Activated CD4-positive, alpha-beta T cell treated with anti-CD3 and anti-CD28 coated beads, Interleukin-2, amount 50 U/mL, for 24 hours (primary cell): Measurements from ENCODE around the gene ABHD16A.

Source experiments
- DNase-seq, 2 donors: peaks; one replicate each; pipeline ENCODE4 v3.0.0-alpha.2; 2020; ENCODE audit warnings: low read depth in 1 of 2, low spot score in 1 of 2

Gene ABHD16A

DNA sequence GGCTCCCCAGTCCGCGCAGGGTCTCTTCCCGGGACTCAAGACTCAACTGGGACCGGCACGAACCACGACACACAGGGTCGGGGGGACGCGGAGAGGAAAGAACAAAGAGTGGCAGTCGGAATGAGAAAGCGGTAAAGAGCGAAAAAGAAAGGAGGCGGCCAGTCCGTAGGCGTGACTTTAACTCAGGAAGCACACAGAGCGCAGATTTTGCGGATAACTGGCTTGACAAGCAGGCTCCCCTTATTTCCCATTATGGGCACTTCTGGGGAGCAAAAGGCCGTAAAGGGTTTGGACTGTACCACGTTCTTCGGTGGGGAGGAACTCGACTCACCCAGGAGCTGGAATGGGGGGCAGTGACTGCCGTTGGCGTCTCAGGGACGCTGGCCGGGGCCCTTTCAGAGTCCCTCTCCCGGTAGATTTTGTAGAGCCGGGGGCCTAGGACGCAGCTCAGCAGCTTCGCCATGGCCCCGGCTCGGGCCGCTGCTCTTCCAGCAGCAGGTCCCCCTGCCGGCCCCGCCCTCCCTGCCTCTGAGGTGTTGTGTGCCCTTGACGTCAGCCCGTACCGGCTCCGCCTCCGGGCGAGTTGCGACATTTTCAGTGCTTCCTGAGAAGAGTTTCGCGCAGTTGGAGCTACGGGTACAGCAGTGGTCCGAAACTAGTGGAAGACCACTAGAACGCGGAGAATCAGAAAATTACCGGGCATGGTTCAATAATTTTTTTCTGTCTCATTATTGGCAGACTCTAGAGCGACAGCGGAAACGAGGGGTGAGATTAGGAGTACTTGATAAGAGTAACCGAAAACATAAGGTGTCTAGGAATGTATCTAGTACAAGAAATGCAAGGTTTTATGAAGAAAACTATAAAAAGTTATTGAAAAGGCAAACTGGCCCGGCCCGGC is at the start of gene ABHD16A:
Gene ABHD16A, minus strand, starts transcription at position 506 of the 898 bp plus-strand sequence. Its CDS starts 43 bp downstream, at position 463.
- DNase-seq, result peak; percentile 91 to 95

DNA sequence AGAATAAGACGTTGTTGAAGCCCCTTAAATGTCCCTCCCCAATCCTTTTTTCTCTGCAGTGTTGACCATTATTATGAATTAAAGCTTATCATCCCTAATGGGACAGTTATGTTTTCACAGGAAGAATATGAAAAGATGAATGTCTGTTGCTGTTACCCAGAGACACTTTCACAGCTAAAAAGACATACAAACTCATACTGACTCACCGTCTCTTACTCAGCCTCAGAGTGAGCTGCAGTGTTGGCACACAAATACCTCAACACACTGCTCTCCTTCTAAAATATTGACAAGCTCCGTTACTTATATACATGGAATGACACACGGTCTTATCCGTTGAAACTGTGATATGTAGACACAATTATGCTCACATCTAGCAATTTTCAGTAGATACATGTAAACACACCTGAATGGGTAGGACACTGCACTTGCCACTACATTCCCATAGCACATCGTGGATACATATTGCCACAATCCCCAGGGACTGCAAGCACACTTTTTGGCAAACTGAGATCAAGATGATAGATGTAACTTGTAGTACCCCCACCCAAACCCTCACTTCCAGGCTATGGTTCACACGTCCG is 49.7 kb upstream of the ABHD16A start:
- DNase-seq, result no peak

DNA sequence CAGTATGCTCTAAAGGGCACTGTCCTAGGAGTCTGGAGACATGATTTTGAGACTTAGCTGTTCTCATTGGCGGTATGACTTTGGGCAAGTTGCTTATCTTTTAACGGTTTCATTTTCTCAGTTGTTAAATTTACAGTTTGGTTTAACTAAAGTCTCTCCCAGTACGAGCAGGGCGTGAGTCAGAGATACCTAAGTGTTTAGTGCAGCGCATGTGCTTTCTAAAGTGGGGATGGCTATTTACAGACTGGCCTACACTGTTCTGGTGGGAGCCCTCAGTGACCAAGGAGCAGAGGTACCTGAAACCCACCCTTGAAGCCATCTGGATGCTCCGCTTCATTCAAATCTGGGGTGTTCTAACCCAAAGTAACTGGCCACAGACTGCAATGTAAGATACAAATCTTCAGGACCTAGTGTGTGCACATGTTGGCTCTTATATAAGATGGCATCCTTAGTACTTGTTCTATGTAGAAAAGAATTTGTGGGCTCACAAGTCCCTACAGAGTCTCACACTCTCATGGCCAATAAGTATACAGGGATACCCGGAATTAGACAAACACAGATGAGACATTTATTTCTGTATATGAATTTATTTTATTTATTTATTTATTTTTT is 47.4 kb upstream of the ABHD16A start:
- no peak for DNase-seq

DNA sequence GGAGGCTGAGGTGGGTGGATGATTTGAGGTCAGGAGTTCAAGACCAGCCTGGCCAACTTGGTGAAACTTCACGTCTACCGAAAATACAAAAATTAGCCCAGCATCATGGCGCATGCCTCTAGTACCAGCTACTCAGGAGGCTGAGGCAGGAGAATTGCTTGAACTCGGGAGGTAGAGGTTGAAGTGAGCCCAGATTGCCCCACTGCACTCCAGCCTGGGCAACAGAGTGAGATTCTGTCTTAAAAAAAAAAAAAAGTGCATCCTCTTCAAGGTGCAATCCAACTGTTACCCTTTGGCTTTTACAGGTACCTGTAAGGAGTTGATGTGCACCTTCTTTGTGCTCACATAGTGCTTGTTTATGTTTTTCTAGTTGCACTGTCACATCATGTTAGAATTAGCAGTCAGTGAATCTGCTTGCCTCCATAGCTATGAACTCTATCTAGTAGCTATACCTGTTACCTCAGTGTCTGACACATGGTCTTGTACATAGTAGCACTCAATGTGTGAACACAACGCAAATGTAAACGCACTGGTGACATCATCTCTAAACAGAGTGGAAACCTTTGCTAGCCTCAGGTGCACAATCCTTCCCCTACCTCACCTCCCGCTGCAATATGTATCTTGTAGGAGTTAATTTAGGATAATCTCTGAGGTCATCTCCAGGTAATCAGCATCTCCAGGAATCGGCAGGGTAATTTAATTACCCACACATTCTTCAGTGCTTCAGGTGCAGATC is 46.3 kb upstream of the ABHD16A start:
- DNase-seq, result no peak

DNA sequence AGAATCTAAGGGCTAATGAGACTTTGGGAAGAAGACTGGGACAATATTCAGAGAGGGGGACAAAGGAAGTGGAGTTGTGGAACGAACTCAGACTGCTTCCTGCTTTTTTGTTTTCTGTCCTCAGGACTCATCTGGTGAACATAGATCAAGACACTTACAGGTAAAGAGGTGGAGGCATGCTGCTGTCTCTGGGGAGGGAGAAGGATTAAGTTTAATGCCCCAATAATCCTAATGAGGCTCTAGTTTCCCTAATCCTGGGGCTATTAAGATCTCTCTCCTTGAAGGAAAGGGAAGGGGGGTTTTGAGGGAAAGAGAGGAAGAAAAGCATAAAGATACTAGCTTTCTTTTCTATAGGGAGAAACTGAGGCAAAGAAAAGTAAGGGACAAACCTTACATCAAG is 41.3 kb upstream of the ABHD16A start:
- DNase-seq, result no peak

DNA sequence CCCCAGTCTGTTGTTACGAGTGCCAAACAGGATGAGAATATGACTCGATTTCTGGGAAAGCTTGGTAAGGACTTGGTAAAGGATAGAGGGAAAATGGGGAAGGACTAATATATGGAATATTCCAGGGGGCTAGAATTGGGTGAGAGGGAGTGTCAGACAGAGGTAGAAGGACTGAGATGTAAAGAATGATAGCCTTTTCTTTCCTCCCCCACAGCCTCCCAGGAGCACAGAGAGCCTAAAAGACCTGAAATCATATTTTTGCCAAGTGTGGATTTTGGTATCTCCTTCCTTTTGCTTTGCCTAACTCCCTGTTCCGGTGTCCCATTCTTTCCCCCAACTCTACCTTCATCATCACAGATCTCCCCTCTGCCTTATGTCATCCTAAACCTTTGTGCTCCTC is 39.8 kb upstream of the ABHD16A start:
- no peak for DNase-seq

DNA sequence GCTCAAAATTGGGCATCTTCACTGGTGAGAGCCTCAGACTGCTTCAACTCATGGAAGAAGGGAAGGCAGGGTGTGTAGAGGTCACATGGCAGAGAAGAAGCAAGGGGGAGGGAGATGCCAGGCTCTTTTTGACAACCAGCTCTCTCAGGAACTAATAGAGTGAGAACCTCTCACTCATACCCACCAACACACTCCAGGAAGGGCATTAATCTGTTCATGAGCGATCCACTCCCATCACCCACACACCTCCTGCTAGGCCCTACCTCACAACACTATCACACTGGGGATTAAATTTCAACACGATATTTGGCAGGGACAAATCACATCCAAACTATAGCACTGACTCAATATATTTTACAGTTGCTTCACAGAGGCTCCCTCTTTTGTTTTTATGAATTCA is 38.7 kb upstream of the ABHD16A start:
- DNase-seq, result no peak

DNA sequence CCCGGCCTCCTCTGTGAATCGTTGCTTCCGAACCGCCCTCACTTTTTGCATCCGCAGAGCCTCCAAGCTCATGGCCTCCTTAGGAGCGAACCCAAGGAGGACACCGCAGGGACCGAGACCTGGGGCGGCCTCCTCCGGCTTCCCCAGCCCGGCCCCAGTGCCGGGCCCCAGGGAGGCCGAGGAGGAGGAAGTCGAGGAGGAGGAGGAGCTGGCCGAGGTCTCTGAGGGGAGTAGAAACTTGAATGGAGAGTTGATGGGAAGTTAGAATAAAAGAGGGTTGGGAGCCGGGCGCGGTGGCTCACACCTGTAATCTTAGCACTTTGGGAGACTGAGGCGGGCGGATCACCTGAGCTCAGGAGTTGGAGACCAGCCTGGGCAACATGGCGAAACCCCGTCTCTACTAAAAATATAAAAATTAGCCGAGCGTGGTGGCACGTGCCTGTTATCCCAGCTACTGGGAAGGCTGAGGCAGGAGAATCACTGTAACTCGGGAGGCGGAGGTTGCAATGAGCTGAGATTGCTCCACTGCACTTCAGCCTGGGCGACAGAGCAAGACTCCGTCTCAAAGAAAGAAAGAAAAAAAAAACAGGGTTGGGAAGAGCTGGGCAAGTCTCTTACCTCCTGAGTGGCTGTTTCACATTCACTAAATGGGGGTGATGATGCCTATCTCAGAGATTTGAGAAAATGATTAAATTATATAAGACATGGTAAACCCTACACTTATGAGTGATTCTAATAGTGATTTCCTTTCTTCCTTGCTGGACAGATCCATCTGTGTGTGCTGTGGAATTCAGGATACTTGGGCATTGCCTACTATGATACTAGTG is 37.5 kb upstream of the ABHD16A start:
- no peak for DNase-seq

DNA sequence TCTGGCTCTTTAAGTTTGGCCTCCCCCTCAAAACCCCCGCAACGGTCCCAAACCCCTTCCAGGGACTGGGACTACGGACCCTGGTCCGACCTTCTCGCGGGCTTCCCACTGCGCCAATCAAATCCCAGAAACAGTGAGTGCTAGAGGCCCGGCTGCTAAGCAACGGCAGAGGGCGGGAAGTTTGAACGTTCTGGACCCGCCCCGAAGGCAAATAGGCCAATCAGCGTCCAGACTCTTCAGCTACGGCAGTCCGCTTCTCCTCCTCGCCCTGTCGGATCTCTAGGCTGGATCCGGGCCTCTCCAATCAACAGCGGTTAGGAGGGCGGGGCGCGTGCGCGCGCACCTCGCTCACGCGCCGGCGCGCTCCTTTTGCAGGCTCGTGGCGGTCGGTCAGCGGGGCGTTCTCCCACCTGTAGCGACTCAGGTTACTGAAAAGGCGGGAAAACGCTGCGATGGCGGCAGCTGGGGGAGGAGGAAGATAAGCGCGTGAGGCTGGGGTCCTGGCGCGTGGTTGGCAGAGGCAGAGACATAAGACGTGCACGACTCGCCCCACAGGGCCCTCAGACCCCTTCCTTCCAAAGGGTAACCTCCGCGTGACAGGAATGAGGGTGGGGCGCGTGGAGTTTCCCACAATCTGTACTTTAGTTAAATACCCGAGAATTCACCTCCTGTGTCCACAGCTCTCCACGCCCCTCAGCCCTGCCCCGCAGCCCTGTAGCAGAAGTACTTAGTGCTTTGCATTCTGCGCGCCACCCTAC is 36.7 kb upstream of the ABHD16A start, which contains the start of gene MSH5:
Gene MSH5, plus strand, starts transcription at position 367 of the 758 bp plus-strand sequence. CDS start 462 bp downstream, outside the sequence.
- peak; percentile 87 to 96 for DNase-seq

DNA sequence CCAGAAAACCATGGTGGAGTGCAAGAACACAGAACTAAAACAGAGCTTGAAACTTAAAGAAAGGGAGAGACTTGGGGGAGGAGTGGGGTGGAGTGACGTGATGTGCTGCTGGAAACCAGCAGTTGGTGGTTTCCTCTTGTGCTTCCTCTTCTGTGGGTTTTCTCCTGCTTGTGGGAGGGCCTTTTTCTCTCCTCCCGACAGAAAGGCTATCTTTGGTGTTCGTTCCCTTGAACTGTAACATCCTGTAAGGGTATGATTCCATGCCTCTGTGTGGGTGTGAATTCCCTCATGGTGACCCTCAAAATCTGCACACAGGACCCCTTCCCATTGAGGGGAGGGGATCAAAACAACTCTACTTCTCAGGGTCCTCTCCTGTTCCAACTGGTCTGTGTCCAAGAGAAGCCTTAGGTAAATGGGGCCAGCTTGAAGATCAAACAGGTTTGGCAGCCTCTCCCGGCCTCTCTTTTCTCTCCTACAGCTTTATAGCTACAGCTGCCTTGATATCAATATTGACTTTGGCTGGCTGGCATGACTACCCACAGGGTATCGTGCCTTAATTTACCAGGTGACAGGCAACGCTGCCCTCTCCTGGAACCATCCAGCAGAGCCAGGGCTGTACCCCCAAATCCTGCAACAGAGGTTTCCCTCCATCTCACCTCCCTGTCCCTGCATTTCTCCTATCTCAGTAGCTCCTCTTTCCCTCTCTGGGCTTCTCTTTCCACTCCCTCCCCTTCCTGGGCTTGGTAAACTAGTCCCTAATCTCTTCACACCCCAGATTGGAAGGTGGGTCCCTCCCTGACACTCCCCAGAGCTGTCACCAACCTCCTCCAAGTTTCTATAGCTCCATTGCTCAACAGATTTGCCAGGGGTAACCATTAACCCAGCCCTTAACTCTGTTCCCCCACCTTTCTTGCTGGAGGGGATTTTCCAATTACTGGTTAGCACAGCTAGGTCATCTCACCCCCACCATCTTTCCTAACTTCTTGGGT is 35.2 kb upstream of the ABHD16A start:
- peak in 1 of 2 donors; percentile 51 for DNase-seq

DNA sequence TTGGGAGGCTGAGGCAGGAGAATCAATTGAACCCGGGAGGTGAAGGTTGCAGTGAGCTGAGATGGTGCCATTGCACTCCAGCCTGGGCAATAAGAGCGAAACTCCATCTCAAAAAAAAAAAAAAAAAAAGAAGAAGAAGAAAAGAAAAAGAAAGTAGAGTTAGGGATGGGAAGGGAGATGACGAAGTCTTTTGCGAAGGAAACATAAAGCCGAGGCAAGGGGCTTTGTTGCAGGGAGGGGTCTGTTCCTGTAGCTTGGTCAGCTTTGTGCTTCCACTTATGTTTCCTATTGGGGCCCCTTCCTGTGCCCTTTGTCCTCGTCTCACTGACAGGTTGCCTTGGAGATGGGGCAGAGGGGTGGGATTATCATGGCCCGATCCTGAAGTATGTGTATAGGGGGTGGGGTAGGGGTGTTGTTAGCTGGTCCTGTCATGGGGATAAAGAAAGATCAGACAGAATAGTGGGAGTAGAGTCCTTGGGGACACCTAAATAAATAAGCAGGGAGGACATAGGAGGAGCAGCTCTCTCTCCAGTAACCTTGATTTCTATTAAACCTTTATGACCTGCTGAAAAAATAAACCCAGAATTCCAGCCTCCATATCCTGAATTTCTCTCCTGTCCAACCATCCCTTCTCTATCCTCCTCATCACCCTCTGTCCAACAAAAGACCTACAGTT is 34.3 kb upstream of the ABHD16A start:
- DNase-seq, result no peak

DNA sequence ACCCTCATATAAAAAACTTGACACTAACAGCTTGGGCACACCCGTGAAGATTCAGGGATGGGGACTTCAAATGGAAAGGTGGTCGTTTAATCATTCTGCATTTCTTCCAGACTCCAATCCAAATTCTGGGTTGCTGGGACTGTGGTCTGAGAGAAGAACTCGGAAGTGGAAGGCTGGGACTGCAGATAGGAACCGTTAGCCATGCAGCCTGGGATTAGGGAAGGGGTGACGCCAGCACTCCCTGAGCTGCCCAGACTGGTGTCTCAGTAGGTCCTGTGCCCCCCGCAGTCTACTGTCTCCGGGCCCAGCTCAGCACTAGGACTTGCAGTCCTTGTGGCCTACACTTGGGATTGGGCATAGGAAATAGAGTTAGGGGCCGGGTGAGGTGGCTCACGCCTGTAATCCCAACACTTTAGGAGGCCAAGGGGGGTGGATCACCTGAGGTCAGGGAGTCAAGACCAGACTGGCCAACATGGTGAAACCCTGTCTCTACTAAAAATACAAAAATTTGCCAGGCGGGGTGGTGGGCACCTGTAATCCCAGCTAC is 33.7 kb upstream of the ABHD16A start:
- DNase-seq, result no peak

DNA sequence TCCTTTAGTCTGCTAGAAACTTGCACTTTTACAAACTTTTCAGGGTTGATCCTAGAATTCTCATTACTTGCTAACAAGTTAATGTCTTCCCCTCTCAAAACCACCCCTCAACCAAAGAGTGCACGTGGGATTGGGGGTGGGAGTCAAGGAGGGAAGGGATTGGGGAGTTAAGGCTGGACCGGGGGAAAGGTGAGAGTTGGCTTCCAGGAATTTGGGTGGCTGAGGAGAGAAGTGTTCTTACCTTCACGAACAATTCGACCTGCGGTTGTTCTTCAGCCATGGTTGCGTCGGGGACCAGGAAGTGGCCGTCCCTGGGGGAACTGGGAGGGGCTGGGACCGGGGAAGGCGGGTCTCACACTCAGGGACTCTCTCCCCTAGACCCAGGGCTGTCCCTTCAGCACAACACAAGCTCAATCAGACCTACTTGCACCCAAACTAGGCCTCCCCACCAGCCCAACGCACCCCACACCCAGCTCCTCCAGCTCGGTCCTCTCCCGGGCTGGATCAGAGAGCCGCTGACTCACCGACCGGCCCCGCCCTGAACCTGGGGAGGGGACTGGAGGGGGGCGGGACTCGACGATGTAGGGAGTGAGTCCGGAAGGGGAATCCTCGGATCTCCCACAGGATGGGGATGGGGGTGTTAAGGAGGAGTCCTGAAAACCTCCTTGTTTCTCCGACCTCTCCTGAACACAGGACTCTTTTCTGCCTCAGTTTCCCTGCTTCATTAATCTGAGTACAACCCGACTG is 33.1 kb upstream of the ABHD16A start, which contains the start of gene CLIC1:
Gene CLIC1, minus strand, starts transcription at position 510 of the 747 bp plus-strand sequence. Its CDS starts 230 bp downstream, at position 280.
- DNase-seq, result peak; percentile 56 to 73

DNA sequence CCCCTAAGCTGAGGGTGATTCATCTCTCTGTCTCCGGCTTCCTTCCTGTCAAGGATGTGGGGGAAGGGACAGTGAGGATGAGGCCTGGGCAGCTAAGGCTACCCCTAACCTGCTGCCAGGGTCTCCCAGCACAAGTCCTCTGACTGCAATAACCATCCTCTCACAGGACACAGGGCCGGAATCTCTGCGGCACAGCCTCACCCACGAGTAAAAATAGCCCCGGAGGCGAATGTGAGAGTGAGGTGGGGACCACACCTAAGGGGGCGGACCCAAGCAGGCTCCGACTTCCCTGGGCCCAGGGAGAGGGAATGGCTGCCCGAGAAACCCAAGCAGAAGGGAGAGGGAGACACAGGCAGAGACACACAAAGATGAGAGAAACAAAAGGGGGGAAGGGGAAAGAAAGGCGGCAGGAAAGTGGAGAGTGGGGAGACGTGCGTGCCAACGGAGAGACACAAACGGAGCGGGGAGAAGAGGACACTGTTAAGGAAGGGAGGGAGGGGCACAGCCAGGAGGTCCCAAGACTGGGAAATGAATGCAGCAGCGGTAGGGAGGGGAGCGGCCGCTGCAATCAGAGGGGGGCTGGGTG is 31.8 kb upstream of the ABHD16A start:
- peak; percentile 13 to 54 for DNase-seq

DNA sequence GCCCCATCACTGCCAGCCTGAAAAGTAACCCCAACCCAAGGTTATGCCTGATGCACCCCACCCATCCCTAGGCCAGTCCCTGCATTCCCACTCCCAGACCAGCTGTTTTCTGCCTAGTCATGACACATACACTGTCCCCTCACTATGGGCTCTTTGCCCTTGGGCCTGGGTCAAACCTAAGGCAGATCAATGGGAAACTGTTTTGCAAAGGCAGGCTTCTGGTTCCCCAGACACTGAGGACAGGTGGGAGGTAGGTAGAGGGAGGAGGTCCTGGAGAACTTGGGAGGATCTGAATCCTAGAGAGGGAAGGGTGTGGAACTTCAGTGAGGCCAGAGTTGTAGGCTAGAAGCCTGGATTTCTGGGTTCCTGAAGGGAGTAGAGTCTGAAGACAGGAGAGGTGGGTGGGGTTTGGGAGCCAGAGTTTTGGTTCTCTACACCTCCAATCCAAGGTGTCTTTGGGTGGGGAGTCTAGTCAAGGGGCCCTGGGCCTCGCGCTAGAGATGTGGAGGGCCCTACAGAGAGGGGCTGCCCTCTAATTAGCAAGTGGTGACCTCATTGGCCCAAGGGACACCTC is 31.2 kb upstream of the ABHD16A start:
- DNase-seq, result no peak

DNA sequence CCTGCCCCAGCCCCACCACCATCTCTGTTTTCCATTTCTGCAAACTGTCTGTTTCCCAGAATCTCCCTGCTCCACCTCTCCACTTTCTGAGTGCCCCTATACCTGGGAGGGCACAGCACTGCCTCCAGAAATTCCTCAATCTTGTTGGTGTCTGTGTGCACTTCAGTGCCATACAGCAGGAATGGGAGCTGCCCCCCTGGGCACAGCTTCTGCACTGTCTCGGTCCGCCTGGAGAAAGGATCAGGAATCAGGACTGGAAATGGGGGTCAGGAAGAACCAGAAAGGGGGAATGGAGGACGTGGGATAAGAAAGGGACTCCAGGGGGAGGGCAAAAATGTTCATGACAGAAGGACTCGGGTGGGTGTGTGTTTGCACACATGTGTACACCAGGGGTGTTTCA is 30.6 kb upstream of the ABHD16A start:
- DNase-seq, result no peak
